ENCODE results near the gene KLF7.

KLF7 gene

GRCh38 chr2:207122651-207123334 lies 43.0 kb downstream of the KLF7 start:
- DNase-seq: no peak

DNA sequence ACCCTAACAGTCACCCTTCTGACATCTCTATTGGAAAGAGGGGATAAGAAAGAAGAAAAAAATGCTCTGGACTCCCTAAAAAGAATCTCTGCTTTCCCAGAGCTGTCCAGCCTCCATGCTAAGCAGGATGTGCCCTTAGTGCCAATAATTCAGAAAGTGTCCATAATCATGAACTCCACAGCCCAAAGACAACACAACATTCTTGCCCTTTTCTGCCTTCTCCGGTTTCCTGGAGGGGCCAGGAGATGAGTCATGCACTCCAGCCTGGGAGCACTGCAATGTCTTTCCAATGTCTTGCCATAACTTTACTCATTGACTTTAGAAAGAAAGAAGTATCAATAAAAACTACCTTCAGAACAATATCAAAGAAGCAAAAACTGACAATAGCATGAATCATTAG lies 44.0 kb downstream of the KLF7 start:
- DNase-seq: no peak

DNA sequence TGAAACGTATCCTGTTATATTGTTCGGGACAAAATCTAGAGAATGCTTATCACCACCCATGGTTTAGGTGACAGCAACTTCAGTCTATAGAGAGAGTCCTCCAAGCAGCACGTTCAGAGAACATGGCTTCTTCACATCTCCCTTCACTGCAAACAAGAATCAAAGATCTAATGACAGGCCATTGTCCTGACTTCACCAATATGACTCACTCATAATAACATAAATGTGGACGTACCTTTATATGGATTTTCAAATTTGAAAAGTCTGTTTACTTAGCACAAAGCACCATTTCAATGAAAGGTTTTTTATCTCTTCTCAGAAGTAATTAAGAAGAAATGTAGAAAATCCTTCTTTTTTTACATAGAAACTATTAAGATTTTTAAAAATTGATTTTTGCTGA lies 46.7 kb downstream of the KLF7 start:
- no peak for DNase-seq

DNA sequence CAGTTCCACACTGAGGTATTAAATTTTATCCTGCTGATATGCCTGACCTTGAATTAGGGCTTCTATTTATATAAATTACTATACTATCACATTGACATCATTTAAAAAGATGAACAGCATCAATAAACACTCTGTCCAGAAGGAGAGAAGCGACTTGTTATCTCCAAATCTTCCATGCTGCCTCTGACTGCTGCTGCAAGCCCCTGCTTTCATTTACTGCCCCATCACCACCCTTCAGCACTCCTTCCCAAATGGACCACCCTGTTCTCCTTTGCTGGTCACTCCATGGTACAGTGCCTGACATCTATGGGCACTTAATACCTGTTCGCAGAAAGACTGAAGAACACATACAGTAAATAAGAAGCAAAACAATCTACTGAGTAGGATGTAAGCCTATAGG lies 48.1 kb downstream of the KLF7 start:
- no peak for DNase-seq

- DNase-seq: no peak
These were observed 49.9 kb downstream of the KLF7 start for GRCh38 chr2:207115715-207116364.

- DNase-seq: no peak
These were observed 52.3 kb downstream of the KLF7 start for GRCh38 chr2:207113414-207113813.

DNA sequence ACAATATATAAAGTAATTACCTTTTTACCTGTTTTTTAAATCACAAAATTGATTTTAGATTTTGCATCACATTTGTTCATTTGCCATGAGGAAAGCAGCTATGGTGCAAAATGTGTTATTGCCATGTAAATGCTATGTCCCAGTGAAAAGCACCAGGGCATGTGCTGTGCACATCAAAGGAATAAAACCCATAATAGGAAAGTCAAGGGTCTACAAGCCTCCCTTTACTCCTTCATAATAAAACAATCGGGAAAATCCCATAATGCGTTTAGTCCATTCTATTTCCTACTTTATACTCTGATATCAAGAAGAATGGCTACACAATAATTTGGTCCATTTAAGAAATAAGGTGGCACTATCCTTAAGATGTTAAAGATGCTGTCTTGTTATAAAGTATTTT lies 53.0 kb downstream of the KLF7 start:
- no peak for DNase-seq

DNA sequence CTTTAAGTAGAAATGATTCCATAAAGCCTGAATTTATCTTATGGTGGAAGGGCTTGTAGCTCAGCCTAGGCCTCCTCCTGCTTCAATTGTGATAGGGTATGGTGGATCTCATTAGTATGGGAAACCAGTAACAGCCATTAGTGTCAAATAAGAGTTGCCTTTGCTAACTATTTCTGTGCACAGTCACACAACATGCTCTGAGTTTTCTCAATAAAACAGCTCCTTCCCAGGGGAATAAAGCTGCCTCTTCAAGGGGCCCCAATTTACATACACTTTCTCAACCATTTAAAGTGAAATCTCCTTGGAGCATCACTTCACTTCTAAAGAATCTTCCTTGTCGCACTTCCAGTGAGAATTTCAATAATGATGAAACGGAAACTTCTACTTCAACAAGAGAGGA lies 53.4 kb downstream of the KLF7 start:
- no peak for DNase-seq

DNA sequence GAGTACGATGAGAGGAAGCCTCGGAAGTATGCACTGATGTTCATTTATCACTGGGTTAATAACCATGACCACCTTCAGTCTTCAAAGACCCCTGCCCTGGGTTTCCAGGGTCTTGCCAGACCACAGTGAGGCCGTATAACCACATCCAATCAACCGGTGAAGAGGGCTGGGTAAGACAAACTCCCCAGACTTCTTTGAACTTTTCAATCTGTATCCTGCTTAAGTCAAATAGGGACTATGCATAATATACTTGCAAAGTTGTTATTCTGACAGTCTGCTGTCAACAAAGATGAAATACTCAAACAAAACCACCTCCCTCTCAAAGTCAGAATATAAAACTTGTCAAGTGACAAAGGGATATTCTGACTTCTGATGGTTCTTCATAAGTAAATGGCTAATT lies 54.0 kb downstream of the KLF7 start:
- no peak for DNase-seq

DNA sequence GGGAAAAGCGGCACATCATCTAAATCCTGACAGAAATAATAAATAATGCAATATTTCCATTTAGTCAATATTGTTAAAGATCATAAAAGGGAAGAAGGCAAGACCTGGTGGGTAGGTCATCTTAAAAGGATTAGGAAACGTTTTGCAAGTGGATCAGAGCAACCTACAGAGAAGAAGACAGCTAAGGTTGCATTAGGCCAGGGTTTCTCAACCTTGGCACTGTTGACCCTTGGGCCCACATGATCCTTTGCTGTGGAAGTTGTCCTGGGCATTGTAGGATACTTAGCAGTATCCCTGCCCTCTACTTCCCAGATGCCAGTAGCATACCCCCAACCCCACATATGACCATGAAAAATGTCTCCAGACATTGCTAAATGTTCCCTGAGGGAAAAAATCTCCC lies 55.0 kb downstream of the KLF7 start:
- no peak for DNase-seq

DNA sequence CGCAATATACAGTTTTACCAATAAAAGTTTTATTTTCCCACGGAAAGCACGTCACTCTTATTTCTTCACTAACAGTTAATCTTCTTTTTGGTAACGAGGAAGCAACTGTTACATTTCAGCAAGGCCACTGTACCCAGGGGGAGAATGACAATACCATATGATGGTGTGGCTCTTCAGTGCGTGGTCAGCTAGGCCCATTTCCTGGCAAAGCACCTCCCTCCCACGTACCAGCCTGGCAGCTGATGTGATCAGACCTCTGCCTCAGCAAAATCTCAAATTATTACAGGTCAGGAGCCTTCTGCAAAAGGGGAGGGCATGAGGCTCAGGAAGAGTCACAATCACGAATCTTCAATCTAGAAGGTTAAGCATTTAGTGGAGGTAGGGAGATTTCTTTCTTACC lies 55.4 kb downstream of the KLF7 start:
- DNase-seq: no peak

DNA sequence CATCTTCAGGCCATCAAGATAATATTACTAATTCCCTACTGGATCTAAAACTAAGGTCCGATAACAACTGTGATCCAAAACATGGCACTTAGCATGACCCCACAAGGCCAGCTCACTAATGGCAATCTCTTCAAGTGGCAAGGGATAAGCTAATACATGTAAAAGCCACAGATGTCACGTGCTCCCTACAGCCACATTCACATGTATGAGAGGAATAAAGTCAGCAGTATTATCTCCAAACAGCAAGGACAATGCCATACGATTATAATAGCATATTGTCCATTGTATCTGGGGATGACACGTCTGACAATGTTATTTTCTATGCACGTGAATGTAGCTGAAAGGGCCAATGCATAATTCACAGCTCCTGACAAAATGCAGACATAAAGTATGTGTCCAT lies 56.0 kb downstream of the KLF7 start:
- no peak for DNase-seq

DNA sequence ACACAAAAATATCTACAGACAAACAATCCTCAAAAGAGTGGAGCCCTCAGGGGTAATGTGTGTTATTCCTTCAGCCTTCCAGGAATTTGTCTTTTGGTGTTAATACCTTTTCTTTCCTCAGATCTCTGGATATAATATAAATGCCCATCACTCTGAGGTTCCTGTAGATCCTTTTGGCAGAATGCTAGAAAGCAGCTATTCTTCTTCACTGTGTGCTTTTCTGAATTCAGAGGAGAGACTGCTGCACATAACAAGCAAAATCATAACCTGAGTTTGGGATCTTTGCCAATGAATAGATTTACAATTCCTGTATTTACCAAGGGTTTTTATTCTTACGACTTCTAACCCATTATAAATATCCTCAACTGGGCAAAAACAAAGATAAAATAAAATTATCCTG lies 57.3 kb downstream of the KLF7 start:
- no peak for DNase-seq

GRCh38 chr2:207107551-207107950 lies 58.2 kb downstream of the KLF7 start:
- peak; percentile 52 to 54 for DNase-seq

DNA sequence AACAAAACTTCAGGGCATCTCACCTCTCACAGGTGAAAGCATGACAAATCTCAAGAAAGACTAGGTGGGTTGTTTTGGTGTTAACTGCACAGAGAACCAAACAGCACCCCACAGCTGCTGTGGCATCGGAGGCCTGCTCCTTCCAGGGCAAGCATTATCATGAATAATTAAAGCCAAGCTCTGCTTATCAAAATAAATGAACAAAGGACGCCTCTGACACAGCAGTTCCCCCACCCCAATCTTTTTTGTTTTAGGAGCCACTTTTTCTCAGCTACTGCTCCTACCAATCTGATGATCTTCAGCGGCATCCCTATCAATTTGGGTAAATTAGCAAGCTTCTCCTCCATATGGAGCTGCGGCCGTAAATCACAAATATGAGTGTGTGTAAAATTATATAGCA lies 58.6 kb downstream of the KLF7 start:
- DNase-seq: no peak

- DNase-seq: no peak
These were observed 62.6 kb downstream of the KLF7 start for GRCh38 chr2:207103132-207103531.

DNA sequence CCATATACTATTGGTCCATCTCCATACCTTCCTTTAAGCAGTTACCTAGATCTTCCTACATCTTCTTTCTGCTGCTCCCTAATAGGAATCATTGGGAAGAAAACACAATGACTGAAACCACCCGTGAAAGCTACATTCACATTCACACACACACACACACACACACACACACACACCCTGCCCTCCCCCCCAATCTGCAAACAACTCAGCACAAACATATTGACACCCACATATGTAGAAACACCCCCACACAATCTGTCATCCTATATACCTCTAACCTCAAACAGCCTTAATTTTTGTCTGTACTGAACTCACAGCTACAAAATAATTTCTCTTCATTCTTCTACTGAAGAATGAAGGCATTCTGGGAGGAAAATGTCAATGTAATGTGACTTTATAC lies 63.8 kb downstream of the KLF7 start:
- no peak for DNase-seq

DNA sequence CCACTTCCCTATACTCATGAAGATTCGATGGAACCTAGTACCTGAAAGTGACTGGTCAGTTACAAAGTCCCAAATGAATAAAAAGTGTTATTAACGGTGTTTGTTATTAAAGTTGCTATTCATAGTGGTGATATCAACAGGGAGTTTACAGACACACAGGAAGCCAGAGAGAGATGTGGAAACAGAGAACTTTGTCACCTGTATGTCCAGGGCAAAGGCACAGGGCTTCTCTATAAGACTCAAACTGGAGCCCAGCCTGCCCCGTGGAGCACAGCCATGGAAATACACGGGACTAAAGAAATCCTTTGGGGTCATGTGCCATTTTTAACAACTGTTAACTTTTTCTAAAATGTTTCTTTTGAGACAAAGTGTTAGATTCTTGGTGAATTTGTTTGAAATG lies 68.5 kb downstream of the KLF7 start:
- no peak for DNase-seq

GRCh38 chr2:207095963-207096362 lies 69.8 kb downstream of the KLF7 start:
- DNase-seq: no peak

GRCh38 chr2:207093234-207093633 lies 72.5 kb downstream of the KLF7 start:
- DNase-seq: no peak

- DNase-seq: no peak
These were observed 72.9 kb downstream of the KLF7 start for GRCh38 chr2:207092818-207093217.

DNA sequence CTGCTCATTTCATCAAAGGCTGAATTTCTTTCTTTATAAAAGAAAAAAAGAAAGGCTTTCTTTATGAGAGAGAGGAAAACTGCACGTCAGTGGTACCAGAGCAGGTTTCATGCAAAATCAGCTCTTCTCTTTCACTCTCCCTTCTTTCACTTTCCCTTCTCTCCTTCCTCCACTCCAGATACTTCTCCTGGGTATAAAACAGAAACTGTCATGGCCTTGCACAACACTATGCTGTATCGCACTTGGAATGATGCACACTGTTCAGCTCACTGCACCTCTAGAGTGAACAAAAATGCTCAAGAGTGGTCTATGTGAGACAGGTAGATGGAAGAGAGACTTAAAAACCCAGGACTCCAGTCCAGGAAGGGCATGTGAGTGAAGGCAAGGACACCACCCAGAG lies 73.8 kb downstream of the KLF7 start:
- DNase-seq: no peak

DNA sequence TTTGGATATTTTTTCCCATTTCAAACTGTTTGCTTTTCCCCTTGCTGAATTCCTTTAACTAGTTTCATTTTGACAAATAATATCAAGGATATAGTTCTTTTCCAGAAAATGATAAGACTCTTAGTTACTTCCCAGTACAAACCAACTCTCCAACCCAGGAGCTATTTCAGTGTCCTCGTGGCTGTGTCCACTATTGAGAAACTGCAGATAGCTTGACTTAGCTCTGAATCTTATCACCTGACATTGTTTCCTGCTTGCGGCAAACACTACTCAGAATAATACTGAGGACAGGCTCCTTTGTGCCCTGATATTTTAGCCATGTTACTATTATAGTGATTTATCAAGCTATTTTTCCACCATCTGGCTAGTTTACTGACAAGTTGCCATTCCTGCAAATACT lies 74.6 kb downstream of the KLF7 start:
- no peak for DNase-seq

DNA sequence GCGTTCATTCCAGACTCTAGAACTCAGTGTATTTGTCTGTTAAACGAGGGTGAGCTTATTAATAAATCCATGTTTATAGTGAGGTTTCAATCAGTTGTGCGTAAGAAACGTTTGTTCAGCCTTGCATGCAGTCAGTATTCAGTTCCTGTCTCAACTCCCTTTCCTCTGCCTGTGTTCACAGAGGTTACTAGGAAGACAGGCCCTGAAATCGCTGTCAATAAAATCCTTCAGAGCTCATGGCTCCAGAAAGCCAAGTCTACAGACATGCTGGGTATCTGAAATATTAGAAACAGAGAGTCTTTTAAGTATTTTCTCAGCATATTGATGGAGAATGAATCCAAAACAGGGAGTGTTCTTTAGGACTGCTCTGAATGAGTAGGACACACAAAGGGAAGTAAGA lies 75.4 kb downstream of the KLF7 start:
- no peak for DNase-seq

DNA sequence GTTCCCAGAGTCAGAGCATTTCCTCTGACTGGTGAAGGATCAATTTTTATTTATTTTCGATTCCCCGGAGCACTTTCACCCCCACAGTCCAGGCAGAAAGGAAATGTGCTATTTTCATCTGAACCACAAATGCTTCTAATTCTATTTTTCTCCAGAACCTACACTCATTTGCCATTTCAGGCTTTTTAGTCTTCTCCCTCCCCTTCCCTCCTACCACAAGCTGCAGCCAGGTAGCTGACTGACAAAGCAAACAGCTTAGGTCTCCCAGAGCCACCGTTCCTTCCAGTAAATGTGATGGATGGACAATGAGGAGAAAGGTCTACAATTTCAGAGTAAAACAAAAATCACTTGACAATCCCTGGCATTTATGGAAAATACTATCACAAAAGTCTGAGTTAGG lies 76.9 kb downstream of the KLF7 start:
- DNase-seq: no peak

Data from Kasumi-1 (cell line).